CD4-positive, alpha-beta T cell treated with Interleukin-1 beta for 1 hour (primary cell): Measurements from ENCODE around the gene MGMT.

Experiments
- DNase-seq, 2 donors: peaks; one replicate each; pipeline ENCODE4 v3.0.0-alpha.2; 2020 to 2022

The MGMT gene

GRCh38 chr10:129459762-129460539 is 7.1 kb upstream of the MGMT start:
- DNase-seq = no peak

GRCh38 chr10:129462257-129462795 is 4.7 kb upstream of the MGMT start:
- no peak for DNase-seq

GRCh38 chr10:129464251-129464650 is 2.8 kb upstream of the MGMT start:
- DNase-seq = no peak

- DNase-seq = no peak
These were observed 992 bp upstream of the MGMT start for GRCh38 chr10:129465796-129466702.

GRCh38 chr10:129467359-129468064 is 471 bp downstream of the MGMT start:
- no peak for DNase-seq

- DNase-seq = no peak
These were observed 1.1 kb downstream of the MGMT start for GRCh38 chr10:129468187-129468586.

GRCh38 chr10:129470103-129470851 is 3.2 kb downstream of the MGMT start:
- DNase-seq = no peak

- no peak for DNase-seq
These were observed 4.6 kb downstream of the MGMT start for GRCh38 chr10:129471447-129472175.

- no peak for DNase-seq
These were observed 5.9 kb downstream of the MGMT start for GRCh38 chr10:129472696-129473555.

- DNase-seq = no peak
These were observed 7.6 kb downstream of the MGMT start for GRCh38 chr10:129474642-129475041.

- no peak for DNase-seq
These were observed 9.4 kb downstream of the MGMT start for GRCh38 chr10:129476431-129476830.

- no peak for DNase-seq
These were observed 10.0 kb downstream of the MGMT start for GRCh38 chr10:129477051-129477450.

- no peak for DNase-seq
These were observed 14.6 kb downstream of the MGMT start for GRCh38 chr10:129481641-129482040.

GRCh38 chr10:129483430-129484010 is 16.5 kb downstream of the MGMT start:
- DNase-seq = no peak

- DNase-seq = no peak
These were observed 19.8 kb downstream of the MGMT start for GRCh38 chr10:129486805-129487204.

GRCh38 chr10:129491123-129491734 is 24.2 kb downstream of the MGMT start:
- DNase-seq = no peak

GRCh38 chr10:129494176-129494575 is 27.1 kb downstream of the MGMT start:
- no peak for DNase-seq

GRCh38 chr10:129494740-129495139 is 27.7 kb downstream of the MGMT start:
- DNase-seq = no peak

GRCh38 chr10:129495256-129495655 is 28.2 kb downstream of the MGMT start:
- no peak for DNase-seq

- no peak for DNase-seq
These were observed 28.7 kb downstream of the MGMT start for GRCh38 chr10:129495698-129496097.
